ENCODE measurements around the gene AMIGO3.

- TF ChIP-seq, protein P1, sequence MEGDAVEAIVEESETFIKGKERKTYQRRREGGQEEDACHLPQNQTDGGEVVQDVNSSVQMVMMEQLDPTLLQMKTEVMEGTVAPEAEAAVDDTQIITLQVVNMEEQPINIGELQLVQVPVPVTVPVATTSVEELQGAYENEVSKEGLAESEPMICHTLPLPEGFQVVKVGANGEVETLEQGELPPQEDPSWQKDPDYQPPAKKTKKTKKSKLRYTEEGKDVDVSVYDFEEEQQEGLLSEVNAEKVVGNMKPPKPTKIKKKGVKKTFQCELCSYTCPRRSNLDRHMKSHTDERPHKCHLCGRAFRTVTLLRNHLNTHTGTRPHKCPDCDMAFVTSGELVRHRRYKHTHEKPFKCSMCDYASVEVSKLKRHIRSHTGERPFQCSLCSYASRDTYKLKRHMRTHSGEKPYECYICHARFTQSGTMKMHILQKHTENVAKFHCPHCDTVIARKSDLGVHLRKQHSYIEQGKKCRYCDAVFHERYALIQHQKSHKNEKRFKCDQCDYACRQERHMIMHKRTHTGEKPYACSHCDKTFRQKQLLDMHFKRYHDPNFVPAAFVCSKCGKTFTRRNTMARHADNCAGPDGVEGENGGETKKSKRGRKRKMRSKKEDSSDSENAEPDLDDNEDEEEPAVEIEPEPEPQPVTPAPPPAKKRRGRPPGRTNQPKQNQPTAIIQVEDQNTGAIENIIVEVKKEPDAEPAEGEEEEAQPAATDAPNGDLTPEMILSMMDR (IDR thresholded peaks at IDR 0.05; ENCODE audit: insufficient read depth, low read length, poor library complexity, severe bottlenecking) = no peak
- TF ChIP-seq EZH2phosphoT487 (conservative IDR thresholded peaks at IDR 0.05; ENCODE audit: low read length) = no peak
Observed at GRCh38 chr3:49667701-49668413, 51.6 kb downstream of the AMIGO3 start.

Measured in SU-DHL-6 (cell line).